Astrocyte of the cerebellum (primary cell): ENCODE results near the gene PDE4A.
"Not testable (repeated sequence)": the region's sequence is repeated elsewhere in the genome, so short reads cannot be mapped to it uniquely, and the experiment has no call there.

ENCODE experiments used
- DNase-seq: peaks from one replicate; pipeline ENCODE4 v3.0.0-alpha.2; 2011; ENCODE audit warnings: low read depth
- H3K4me3 ChIP-seq: 2 replicates; pipeline ENCODE4 v1.5.1; 2011; ENCODE audit warnings: mild to moderate bottlenecking, low read depth, low read length, moderate library complexity
- CTCF ChIP-seq: IDR thresholded peaks from 2 replicates; pipeline ENCODE4 v1.5.1; 2012; ENCODE audit warnings: low read length, low read depth, moderate library complexity, mild to moderate bottlenecking; ENCODE audit errors: missing control alignments
- in situ Hi-C: cut with HindIII; loops from 2 replicates; pipeline ENCODE4 v1.10.0; 2017; ENCODE audit warnings: low sequenced_read_pairs

The PDE4A gene

GRCh38 chr19:10420444-10421239 lies at the start of gene PDE4A:
TSS of gene PDE4A (plus strand) at chr19:10420538. CDS start at chr19:10420765, 227 bp downstream.
- no peak for DNase-seq
- H3K4me3 ChIP-seq, result peak within 1 kb of the TSS; percentile 22
- in situ Hi-C loops, result no loop called here
- TF ChIP-seq CTCF, result no peak

- no peak for TF ChIP-seq CTCF
- H3K4me3 ChIP-seq, result no peak overlapping the region
- in situ Hi-C loops, result no loop called here
- no peak for DNase-seq
Measured at GRCh38 chr19:10372690-10373089, 47.6 kb upstream of the PDE4A start.

- DNase-seq, result no peak
- in situ Hi-C loops, result no loop called here
- no peak for TF ChIP-seq CTCF
- H3K4me3 ChIP-seq, result no peak overlapping the region
Measured at GRCh38 chr19:10374931-10375330, 45.4 kb upstream of the PDE4A start.

- H3K4me3 ChIP-seq, in situ Hi-C loops, DNase-seq: not testable (repeated sequence)
Measured at GRCh38 chr19:10377140-10377640, 43.1 kb upstream of the PDE4A start.

GRCh38 chr19:10378124-10378523 lies 42.2 kb upstream of the PDE4A start:
- TF ChIP-seq CTCF, result no peak
- in situ Hi-C loops, result no loop called here
- no peak for DNase-seq
- no peak overlapping the region for H3K4me3 ChIP-seq

- in situ Hi-C loops, result no loop called here
- no peak for DNase-seq
- peak overlapping the region; percentile 82 for H3K4me3 ChIP-seq
- no peak for TF ChIP-seq CTCF
Measured at GRCh38 chr19:10379880-10380312, 40.4 kb upstream of the PDE4A start.
